Bronchial epithelial cell (primary cell): ENCODE results near the gene TIPIN. TPM values are rescaled to one million over a fixed set of nuclear protein-coding genes. Genes with fewer than 3 reads are reported as not detected.
"Not testable (repeated sequence)": the region's sequence is repeated elsewhere in the genome, so short reads cannot be mapped to it uniquely, and the experiment has no call there.

Experiments used
- DNase-seq: peaks from one replicate; pipeline ENCODE4 v3.0.0-alpha.2; 2010; ENCODE audit warnings: low read depth
- FAIRE-seq: peaks from 2 replicates; lab custom pipeline; 2011; peaks lifted over from hg19 to GRCh38; lab: Jason Lieb, UNC
- H3K27me3 ChIP-seq: 2 replicates; pipeline ENCODE4 v1.5.1; 2011; ENCODE audit warnings: low read length; ENCODE audit not compliant: control insufficient read depth, insufficient read depth
- H3K36me3 ChIP-seq: 2 replicates; pipeline ENCODE4 v1.5.1; 2011; ENCODE audit warnings: low read length; ENCODE audit not compliant: control insufficient read depth, insufficient read depth
- H3K4me3 ChIP-seq: 2 replicates; pipeline ENCODE4 v1.5.1; 2011; ENCODE audit warnings: mild to moderate bottlenecking, low read depth, low read length, control low read depth
- total RNA-seq: library from RNA; depleted of rRNA; stranded (reverse); fragments of >200 nt; gene quantifications from 2 replicates; pipeline ENCODE4 v1.2.1, GENCODE V29; 2014
- TF ChIP-seq, protein P1 (sequence below): IDR thresholded peaks from 2 replicates; pipeline ENCODE4 v1.5.1; 2011; ENCODE audit warnings: mild to moderate bottlenecking, moderate library complexity, low read length, control low read depth, inconsistent platforms; ENCODE audit not compliant: insufficient read depth, severe bottlenecking

The TIPIN gene
- total RNA-seq, 1 donor from 2014 or later = 10.5 TPM

- FAIRE-seq (no peak), DNase-seq (no peak)
- TF ChIP-seq, protein P1, sequence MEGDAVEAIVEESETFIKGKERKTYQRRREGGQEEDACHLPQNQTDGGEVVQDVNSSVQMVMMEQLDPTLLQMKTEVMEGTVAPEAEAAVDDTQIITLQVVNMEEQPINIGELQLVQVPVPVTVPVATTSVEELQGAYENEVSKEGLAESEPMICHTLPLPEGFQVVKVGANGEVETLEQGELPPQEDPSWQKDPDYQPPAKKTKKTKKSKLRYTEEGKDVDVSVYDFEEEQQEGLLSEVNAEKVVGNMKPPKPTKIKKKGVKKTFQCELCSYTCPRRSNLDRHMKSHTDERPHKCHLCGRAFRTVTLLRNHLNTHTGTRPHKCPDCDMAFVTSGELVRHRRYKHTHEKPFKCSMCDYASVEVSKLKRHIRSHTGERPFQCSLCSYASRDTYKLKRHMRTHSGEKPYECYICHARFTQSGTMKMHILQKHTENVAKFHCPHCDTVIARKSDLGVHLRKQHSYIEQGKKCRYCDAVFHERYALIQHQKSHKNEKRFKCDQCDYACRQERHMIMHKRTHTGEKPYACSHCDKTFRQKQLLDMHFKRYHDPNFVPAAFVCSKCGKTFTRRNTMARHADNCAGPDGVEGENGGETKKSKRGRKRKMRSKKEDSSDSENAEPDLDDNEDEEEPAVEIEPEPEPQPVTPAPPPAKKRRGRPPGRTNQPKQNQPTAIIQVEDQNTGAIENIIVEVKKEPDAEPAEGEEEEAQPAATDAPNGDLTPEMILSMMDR = no peak
- no peaks in the 10 kb centered on the region for H3K27me3 ChIP-seq
- H3K4me3 ChIP-seq = no peak overlapping the region
- H3K36me3 ChIP-seq = peaks cover 5% of the 10 kb centered on the region
Observed at GRCh38 chr15:66323312-66323928, 33.1 kb downstream of the TIPIN start.

DNA sequence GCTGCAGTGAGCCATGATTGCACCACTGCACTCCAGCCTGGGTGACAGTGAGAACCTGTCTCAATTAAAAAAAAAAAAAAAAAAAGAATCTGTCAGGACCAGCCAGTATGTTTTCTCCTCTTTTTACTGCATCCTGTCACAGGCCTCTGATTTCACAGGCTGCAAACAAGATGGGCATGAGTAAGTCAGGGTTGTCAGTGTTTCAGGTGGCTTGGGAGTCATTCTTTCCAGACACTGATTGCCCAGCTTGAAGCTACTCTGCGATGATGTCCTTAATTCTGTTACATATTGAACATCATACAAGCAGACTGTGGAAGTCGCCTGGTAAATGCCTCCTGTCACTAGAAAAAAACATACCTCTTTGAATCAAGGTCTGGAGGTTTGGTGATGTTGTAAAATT, 44.3 kb downstream of the TIPIN start:
- Histone ChIP-seq H3K36me3 (peaks cover 4% of the 10 kb centered on the region), H3K27me3 (no peaks in the 10 kb centered on the region), H3K4me3 (no peak overlapping the region)
- no peak for DNase-seq
- TF ChIP-seq, protein P1 = no peak
- no peak for FAIRE-seq

GRCh38 chr15:66310786-66311185, 45.7 kb downstream of the TIPIN start:
- FAIRE-seq (no peak), DNase-seq (no peak)
- Histone ChIP-seq H3K27me3 (no peaks in the 10 kb centered on the region), H3K4me3 (no peak overlapping the region), H3K36me3 (peaks cover 3% of the 10 kb centered on the region)
- TF ChIP-seq, protein P1 = no peak

- DNase-seq (no peak), FAIRE-seq (no peak)
- no peak overlapping the region for H3K4me3 ChIP-seq
- no peaks in the 10 kb centered on the region for H3K27me3 ChIP-seq
- TF ChIP-seq, protein P1 = no peak
- peaks cover 3% of the 10 kb centered on the region for H3K36me3 ChIP-seq
Observed at GRCh38 chr15:66309828-66310227, 46.7 kb downstream of the TIPIN start.

DNA sequence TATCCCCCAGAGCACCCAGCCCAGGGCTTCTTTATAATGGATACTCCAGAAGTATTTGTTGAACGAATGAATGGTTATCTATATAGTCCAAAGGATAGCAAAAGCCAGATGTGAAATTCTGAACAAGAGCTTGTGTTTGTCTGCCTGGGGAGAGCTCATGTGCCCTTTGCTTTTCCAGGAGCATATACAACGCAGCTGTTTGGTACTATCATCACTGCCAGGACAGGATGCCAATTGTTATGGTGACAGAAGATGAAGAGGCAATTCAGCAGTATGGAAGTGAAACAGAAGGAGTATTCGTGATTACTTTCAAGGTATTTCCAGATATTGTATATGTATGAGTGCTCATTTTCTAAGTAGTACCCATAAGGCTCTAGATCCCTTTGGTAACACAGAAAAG, 48.0 kb downstream of the TIPIN start:
- TF ChIP-seq, protein P1 = no peak
- FAIRE-seq (no peak), DNase-seq (no peak)
- Histone ChIP-seq H3K36me3 (peaks cover 3% of the 10 kb centered on the region), H3K27me3 (no peaks in the 10 kb centered on the region), H3K4me3 (no peak overlapping the region)

DNA sequence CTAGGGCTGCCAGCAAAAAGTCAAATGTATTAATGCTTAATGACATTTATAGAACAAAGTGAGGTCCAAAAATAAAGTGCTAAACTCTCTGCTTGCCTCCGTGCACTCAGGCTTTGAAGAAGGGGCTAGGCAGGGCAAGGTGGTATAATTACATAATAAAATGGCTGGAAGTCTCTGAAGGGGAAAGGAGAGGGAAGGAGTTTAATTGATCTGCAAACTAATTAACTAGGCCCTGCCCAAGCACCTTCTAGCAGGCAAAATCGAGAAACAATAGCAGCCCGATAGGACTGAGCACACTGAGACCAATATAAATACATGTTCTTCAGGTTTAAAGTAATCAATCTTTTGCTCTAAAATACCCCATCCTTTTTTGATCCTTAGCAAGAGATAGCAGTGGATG, 50.1 kb downstream of the TIPIN start:
- Histone ChIP-seq H3K4me3 (no peak overlapping the region), H3K36me3 (peaks cover 3% of the 10 kb centered on the region), H3K27me3 (no peaks in the 10 kb centered on the region)
- FAIRE-seq = no peak
- TF ChIP-seq, protein P1 = no peak
- DNase-seq = no peak

GRCh38 chr15:66304425-66304824, 52.1 kb downstream of the TIPIN start:
- H3K4me3 ChIP-seq, DNase-seq, H3K27me3 ChIP-seq, H3K36me3 ChIP-seq, FAIRE-seq: not testable (repeated sequence)
